Measurements from ENCODE around the gene WFIKKN2. TPM values are rescaled to one million over a fixed set of nuclear protein-coding genes. Genes with fewer than 3 reads are reported as not detected.

Gene WFIKKN2
- total and polyA plus RNA-seq, 4 donors = 0.01 to 0.31 (median 0.13) TPM

DNA sequence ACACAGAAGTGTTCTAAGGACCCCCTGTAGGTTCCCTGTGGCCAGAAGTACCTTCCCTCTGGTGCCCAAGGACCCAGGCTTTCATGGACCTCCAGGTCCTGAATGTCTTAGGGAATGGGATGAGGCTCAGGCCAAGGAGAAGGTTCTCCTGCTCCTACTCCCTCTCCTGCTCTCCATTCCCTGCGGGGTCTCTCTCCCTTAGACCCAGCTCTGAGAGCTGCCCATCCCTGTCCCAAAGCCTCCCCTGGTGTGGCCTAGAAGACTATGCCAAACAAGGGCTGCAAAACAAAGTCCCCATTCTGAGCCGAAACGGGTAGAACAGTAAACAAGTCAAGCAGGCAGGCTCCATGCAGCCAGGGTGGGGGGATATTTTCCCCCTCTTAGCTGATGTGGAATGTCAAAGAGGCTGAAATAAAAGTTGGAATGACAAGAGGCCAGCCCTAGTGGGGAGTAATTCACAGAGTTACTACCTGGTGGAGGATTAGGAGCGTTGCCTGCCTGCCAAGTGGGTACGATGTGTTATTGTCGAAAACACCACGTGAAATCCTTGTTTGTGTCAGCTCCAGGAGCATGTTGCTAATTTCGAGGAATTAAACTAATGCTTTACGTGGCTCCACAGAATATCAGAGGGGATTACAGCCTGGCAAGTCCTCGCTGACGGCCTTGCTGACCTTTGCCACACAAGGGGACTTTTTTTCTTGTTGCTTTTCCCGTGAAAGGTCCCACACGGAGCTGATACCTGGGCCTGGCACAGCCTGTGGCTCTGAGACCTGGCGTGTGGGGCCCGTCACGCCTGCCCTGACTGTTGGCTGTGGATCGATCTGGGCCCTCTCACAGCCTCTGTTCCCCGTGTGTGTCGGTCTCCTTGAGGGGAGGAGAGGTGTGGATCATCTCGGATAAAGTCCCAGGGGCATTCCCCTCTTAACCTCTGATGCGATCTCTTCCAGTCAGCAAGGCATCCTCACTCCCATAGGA is 2.9 kb downstream of the WFIKKN2 start:
- DNase-seq = peak; percentile 38 to 60 (median 54)

DNA sequence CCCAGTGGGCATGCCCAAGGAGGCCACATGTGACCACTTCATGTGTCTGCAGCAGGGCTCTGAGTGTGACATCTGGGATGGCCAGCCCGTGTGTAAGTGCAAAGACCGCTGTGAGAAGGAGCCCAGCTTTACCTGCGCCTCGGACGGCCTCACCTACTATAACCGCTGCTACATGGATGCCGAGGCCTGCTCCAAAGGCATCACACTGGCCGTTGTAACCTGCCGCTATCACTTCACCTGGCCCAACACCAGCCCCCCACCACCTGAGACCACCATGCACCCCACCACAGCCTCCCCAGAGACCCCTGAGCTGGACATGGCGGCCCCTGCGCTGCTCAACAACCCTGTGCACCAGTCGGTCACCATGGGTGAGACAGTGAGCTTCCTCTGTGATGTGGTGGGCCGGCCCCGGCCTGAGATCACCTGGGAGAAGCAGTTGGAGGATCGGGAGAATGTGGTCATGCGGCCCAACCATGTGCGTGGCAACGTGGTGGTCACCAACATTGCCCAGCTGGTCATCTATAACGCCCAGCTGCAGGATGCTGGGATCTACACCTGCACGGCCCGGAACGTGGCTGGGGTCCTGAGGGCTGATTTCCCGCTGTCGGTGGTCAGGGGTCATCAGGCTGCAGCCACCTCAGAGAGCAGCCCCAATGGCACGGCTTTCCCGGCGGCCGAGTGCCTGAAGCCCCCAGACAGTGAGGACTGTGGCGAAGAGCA is 4.4 kb downstream of the WFIKKN2 start:
- no peaks in the 10 kb centered on the region for H3K36me3 ChIP-seq (ENCODE audit: control insufficient read depth in 4 of 4, insufficient read depth in 4 of 4, low read length in 4 of 4)
- no peak for ATAC-seq (ENCODE audit: insufficient read depth, low FRiP score)
- no peaks in the 10 kb centered on the region for H3K27me3 ChIP-seq (ENCODE audit: control insufficient read depth in 3 of 3, insufficient read depth in 3 of 3, low read length in 2 of 3)
- peaks cover 0 to 18% (median under 1%) of the 10 kb centered on the region in 5 donors for H3K4me1 ChIP-seq (ENCODE audit: control insufficient read depth in 5 of 5, insufficient read depth in 5 of 5, low read length in 5 of 5)
- H3K27ac ChIP-seq (ENCODE audit: low read depth in 1 of 2, low read length in 1 of 2) = no peak overlapping the region
- no peak overlapping the region for H3K4me3 ChIP-seq
- no peak for DNase-seq
- H3K9ac ChIP-seq (ENCODE audit: insufficient read depth in 1 of 2, low read length in 2 of 2) = no peak overlapping the region
- 94 to 98% methylated on average over 28 to 29 of the region's 29 CpGs for whole genome bisulfite sequencing, 2 donors
- TF ChIP-seq, protein P1, sequence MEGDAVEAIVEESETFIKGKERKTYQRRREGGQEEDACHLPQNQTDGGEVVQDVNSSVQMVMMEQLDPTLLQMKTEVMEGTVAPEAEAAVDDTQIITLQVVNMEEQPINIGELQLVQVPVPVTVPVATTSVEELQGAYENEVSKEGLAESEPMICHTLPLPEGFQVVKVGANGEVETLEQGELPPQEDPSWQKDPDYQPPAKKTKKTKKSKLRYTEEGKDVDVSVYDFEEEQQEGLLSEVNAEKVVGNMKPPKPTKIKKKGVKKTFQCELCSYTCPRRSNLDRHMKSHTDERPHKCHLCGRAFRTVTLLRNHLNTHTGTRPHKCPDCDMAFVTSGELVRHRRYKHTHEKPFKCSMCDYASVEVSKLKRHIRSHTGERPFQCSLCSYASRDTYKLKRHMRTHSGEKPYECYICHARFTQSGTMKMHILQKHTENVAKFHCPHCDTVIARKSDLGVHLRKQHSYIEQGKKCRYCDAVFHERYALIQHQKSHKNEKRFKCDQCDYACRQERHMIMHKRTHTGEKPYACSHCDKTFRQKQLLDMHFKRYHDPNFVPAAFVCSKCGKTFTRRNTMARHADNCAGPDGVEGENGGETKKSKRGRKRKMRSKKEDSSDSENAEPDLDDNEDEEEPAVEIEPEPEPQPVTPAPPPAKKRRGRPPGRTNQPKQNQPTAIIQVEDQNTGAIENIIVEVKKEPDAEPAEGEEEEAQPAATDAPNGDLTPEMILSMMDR (IDR thresholded peaks at IDR 0.05; ENCODE audit: control extremely low read depth, extremely low read depth) = no peak
- H3K9me3 ChIP-seq (ENCODE audit: control insufficient read depth in 4 of 4, insufficient read depth in 3 of 4, low read length in 3 of 4) = no peaks in the 10 kb centered on the region

More for the DNA sequence above, 2.9 kb downstream of the WFIKKN2 start:
- ATAC-seq (ENCODE audit: insufficient read depth, low FRiP score) = no peak
- Histone ChIP-seq H3K9me3 (ENCODE audit: control insufficient read depth in 4 of 4, insufficient read depth in 3 of 4, low read length in 3 of 4) (no peaks in the 10 kb centered on the region), H3K4me3 (no peak overlapping the region), H3K27ac (ENCODE audit: low read depth in 1 of 2, low read length in 1 of 2) (no peak overlapping the region), H3K27me3 (ENCODE audit: control insufficient read depth in 3 of 3, insufficient read depth in 3 of 3, low read length in 2 of 3) (no peaks in the 10 kb centered on the region), H3K4me1 (ENCODE audit: control insufficient read depth in 5 of 5, insufficient read depth in 5 of 5, low read length in 5 of 5) (peaks cover 0 to 30% (median 4%) of the 10 kb centered on the region in 5 donors), H3K9ac (ENCODE audit: insufficient read depth in 1 of 2, low read length in 2 of 2) (no peak overlapping the region), H3K36me3 (ENCODE audit: control insufficient read depth in 4 of 4, insufficient read depth in 4 of 4, low read length in 4 of 4) (no peaks in the 10 kb centered on the region)
- 78 to 84% methylated on average over 21 of the region's 21 CpGs for WGBS, 2 donors
- TF ChIP-seq, protein P1 (IDR thresholded peaks at IDR 0.05; ENCODE audit: control extremely low read depth, extremely low read depth) = no peak

DNA sequence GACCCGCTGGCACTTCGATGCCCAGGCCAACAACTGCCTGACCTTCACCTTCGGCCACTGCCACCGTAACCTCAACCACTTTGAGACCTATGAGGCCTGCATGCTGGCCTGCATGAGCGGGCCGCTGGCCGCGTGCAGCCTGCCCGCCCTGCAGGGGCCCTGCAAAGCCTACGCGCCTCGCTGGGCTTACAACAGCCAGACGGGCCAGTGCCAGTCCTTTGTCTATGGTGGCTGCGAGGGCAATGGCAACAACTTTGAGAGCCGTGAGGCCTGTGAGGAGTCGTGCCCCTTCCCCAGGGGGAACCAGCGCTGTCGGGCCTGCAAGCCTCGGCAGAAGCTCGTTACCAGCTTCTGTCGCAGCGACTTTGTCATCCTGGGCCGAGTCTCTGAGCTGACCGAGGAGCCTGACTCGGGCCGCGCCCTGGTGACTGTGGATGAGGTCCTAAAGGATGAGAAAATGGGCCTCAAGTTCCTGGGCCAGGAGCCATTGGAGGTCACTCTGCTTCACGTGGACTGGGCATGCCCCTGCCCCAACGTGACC is 5.0 kb downstream of the WFIKKN2 start:
- no peaks in the 10 kb centered on the region for H3K36me3 ChIP-seq (ENCODE audit: control insufficient read depth in 4 of 4, insufficient read depth in 4 of 4, low read length in 4 of 4)
- 91 to 95% methylated on average over 29 of the region's 29 CpGs for WGBS, 2 donors
- TF ChIP-seq, protein P1 (IDR thresholded peaks at IDR 0.05; ENCODE audit: control extremely low read depth, extremely low read depth) = no peak
- H3K4me1 ChIP-seq (ENCODE audit: control insufficient read depth in 5 of 5, insufficient read depth in 5 of 5, low read length in 5 of 5) = peaks cover 0 to 13% (median 0%) of the 10 kb centered on the region in 5 donors
- no peaks in the 10 kb centered on the region for H3K9me3 ChIP-seq (ENCODE audit: control insufficient read depth in 4 of 4, insufficient read depth in 3 of 4, low read length in 3 of 4)
- no peak for ATAC-seq (ENCODE audit: insufficient read depth, low FRiP score)
- no peak overlapping the region for H3K9ac ChIP-seq (ENCODE audit: insufficient read depth in 1 of 2, low read length in 2 of 2)
- no peak overlapping the region for H3K27ac ChIP-seq (ENCODE audit: low read depth in 1 of 2, low read length in 1 of 2)
- no peak for DNase-seq
- H3K4me3 ChIP-seq = no peak overlapping the region
- no peaks in the 10 kb centered on the region for H3K27me3 ChIP-seq (ENCODE audit: control insufficient read depth in 3 of 3, insufficient read depth in 3 of 3, low read length in 2 of 3)
